ENCODE results near the gene UBE3C.

- peak; percentile 43 for TF ChIP-seq CTCF (IDR thresholded peaks at IDR 0.05; ENCODE audit: insufficient read depth, low read length)
- TF ChIP-seq POLR2AphosphoS5 (IDR thresholded peaks at IDR 0.05; ENCODE audit: low read depth): 0 out of 2 replicates have a peak, but pooled peaks have one; percentile 16
Measured at GRCh38 chr7:157299613-157300368, 161.1 kb downstream of the UBE3C start.
